Activated T-helper 1 cell treated with anti-CD3 and anti-CD28 coated beads, Interleukin-12 subunit alpha, Interleukin-12 subunit beta, Interleukin-2, Interleukin-4 antibody, amounts not matched to agents 30 ng/mL and 10 ng/mL and 1 ng/mL, durations not matched to agents 14 hours and 24 hours and 36 hours (primary cell): Measurements from ENCODE around the gene DCTN4. TPM values are rescaled to one million over a fixed set of nuclear protein-coding genes. Genes with fewer than 3 reads are reported as not detected.

Source experiments
- DNase-seq: peaks from one replicate; pipeline ENCODE4 v3.0.0; 2021; ENCODE audit warnings: low spot score
- H3K27ac Mint-ChIP-seq: one replicate; pipeline ENCODE4 v1.8.0; 2021; ENCODE audit warnings: mild to moderate bottlenecking, mixed read lengths
- H3K27me3 Mint-ChIP-seq: one replicate; pipeline ENCODE4 v1.8.0; 2022; ENCODE audit warnings: mild to moderate bottlenecking, moderate library complexity, mixed read lengths; ENCODE audit not compliant: insufficient read depth
- H3K36me3 Mint-ChIP-seq: one replicate; pipeline ENCODE4 v1.8.0; 2021; ENCODE audit warnings: low read depth, mixed read lengths
- H3K4me1 Mint-ChIP-seq: one replicate; pipeline ENCODE4 v1.8.0; 2021; ENCODE audit warnings: low read depth, mixed read lengths
- H3K4me3 Mint-ChIP-seq: one replicate; pipeline ENCODE4 v1.8.0; 2021; ENCODE audit warnings: mild to moderate bottlenecking, moderate library complexity, mixed read lengths
- H3K9me3 Mint-ChIP-seq: one replicate; pipeline ENCODE4 v1.8.0; 2021; ENCODE audit warnings: mixed read lengths
- intact Hi-C: fragments of 100-400 bp; cut with micrococcal nuclease; formaldehyde crosslinking; loops from one replicate; pipeline ENCODE4 v1.15.1; 2024
- total RNA-seq: library from RNA; stranded (reverse); gene quantifications from 2 replicates; pipeline ENCODE4 v1.2.3, GENCODE V29; 2022

Gene DCTN4
- total RNA-seq, 1 donor from 2014 or later: 42.3 TPM

DNA sequence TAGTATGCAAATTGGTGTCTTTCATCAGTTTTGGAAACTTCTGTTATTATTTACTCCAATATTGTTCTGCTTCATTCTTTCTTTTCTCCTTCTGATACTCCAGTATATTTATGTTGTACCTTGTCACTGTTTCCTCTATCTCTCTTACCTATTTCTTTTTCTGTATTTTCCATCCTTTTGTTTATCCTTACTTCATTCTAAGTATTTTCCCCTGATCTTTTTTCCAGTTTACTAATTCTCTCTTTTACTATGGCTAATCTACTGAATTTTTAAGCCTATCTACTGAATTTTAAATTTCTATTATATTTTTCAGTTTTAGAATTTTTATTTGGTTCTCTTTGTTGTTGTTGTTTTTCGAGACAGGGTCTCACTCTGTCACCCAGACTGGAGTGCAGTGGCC lies 27.1 kb upstream of the DCTN4 start:
- peaks cover 85% of the 10 kb centered on the region for H3K4me1 Mint-ChIP-seq
- intact Hi-C loops: no loop called here
- H3K36me3 Mint-ChIP-seq: peaks cover 11% of the 10 kb centered on the region
- no peaks in the 10 kb centered on the region for H3K27me3 Mint-ChIP-seq
- peak overlapping the region; percentile 75 for H3K27ac Mint-ChIP-seq
- no peak for DNase-seq
- no peak overlapping the region for H3K4me3 Mint-ChIP-seq
- H3K9me3 Mint-ChIP-seq: peaks cover 5% of the 10 kb centered on the region

DNA sequence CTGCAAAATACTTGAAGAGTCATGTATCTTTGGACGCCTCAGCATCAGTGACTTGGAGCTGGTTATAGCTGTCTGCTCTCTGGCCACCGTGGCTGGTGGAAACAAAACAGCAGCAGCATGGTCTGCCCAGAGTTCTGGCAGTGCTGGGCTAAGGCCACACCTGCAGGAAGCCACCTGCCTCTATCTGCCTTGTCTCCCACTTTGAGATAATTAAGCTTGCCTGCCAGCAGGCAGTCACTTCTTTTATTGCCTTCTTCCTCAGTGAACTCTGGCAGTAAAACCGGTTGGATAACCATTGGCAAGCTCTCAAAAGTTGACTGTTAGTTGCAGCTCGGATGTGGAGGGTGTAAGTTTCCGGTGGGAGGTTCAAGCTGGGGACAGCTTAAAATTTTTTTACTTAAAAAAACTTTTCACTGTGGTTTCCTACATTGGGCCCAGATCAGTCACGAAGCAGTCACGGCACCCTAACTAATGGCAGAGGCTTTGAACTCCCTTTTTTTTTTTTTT lies 24.7 kb upstream of the DCTN4 start:
- H3K4me3 Mint-ChIP-seq: peak overlapping the region; percentile 34
- H3K36me3 Mint-ChIP-seq: peaks cover 11% of the 10 kb centered on the region
- peak overlapping the region; percentile 83 for H3K27ac Mint-ChIP-seq
- peaks cover 79% of the 10 kb centered on the region for H3K4me1 Mint-ChIP-seq
- intact Hi-C loops: loop anchor here (1.0 to 5.0 kb wide), 6 partner anchors 25 to 371 kb away; partner anchors contain the start of genes CD74, RBM22, RPS14 and TNIP1
- no peaks in the 10 kb centered on the region for H3K27me3 Mint-ChIP-seq
- DNase-seq: peak; percentile 69
- H3K9me3 Mint-ChIP-seq: peaks cover 5% of the 10 kb centered on the region

DNA sequence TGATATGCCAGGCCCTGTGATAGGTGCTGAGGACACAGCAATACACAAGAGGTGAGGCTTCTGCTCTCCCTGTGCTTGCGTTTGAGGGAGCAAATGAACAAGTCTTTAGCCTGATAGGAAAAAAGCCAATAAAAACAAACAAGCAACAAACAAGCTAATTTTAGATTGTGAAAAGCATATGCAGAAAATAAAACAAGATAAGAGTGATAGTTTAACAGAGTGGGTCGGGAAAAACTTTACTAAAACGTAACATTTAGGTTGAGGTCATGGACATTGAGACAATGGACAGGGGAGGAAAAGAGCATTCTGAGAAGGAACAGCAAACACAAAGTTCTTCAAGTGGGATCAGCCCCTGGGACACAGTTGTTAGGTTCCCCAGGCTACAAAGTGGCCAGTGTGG lies 24.0 kb upstream of the DCTN4 start:
- H3K27ac Mint-ChIP-seq: peak overlapping the region; percentile 83
- peak overlapping the region; percentile 34 for H3K4me3 Mint-ChIP-seq
- peaks cover 83% of the 10 kb centered on the region for H3K4me1 Mint-ChIP-seq
- DNase-seq: no peak
- H3K9me3 Mint-ChIP-seq: peaks cover 5% of the 10 kb centered on the region
- H3K36me3 Mint-ChIP-seq: peaks cover 11% of the 10 kb centered on the region
- H3K27me3 Mint-ChIP-seq: no peaks in the 10 kb centered on the region
- intact Hi-C loops: loop anchor here (1.0 to 5.0 kb wide), 6 partner anchors 25 to 371 kb away; partner anchors contain the start of genes CD74, RBM22, RPS14 and TNIP1

DNA sequence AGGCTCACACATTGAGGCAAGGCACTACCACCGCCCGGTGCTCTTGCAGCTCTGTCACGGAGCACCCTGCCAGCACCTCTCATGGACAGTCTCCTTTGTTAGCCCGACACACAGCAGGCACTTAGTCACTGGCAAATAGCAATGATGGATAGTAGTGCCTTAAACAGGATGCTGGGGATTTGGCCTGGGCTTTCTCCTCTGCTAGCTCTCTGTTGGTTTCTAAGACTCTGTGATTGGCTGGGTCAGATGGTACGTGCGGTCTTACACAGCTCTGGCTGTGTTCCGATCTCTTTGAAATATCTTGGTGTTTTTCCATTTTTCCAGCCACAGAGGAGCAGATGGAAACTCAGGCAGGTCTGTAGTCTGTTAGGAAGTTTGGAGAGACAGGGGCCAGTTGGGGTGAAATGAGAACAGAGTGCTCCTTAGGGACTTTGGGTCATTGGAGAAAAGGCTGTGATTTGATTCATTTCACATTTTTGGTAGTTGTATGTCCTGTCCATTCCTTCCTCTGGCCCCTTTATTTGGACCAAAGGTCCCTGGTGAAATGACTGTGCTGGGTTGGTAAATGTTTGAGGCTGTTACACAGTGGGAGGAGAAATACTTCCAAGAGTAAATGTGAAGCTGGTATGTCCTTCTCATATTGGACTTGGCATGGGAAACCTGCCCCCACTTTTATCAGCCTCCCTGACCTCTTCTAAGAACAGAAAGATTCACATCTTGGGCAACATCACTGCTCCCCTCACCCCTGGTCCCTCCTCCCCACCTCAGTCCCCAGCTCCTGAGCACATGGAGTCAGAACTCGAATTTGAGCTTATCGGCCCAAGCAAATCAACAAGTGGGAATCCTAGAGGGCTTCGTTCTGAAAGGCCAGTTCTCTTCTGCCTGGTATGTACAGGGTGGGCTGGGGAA lies 23.1 kb upstream of the DCTN4 start:
- Mint-ChIP-seq H3K36me3 (peaks cover 7% of the 10 kb centered on the region), H3K27ac (peak overlapping the region; percentile 83), H3K4me3 (peak overlapping the region; percentile 35), H3K9me3 (peaks cover 5% of the 10 kb centered on the region), H3K4me1 (peaks cover 78% of the 10 kb centered on the region), H3K27me3 (no peaks in the 10 kb centered on the region)
- intact Hi-C loops: loop anchor here (5.0 kb wide), 2 partner anchors 300 to 370 kb away; partner anchors contain the start of genes CD74 and TNIP1
- no peak for DNase-seq

DNA sequence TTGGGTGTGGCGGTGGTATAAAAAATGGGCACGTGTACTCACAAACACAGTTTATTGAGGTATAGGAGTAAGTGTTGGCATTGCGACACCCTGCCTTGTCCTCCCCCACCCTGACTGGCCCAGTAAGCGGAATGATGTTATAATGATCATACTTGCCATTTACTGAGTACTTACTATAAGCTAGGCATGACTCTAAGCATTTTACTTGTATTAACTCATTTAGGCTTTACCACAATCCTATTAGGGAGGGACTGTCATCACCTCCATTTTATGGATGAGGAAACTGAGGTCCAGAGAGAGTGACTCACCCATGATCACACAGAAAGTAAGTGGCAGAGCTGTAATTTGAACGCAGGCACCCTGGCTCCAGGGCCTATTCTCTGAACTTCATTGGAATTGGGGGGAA lies 22.0 kb upstream of the DCTN4 start:
- peaks cover 1% of the 10 kb centered on the region for H3K9me3 Mint-ChIP-seq
- H3K4me3 Mint-ChIP-seq: peak overlapping the region; percentile 100
- DNase-seq: no peak
- peak overlapping the region; percentile 83 for H3K27ac Mint-ChIP-seq
- H3K4me1 Mint-ChIP-seq: peaks cover 68% of the 10 kb centered on the region
- peaks cover under 1% of the 10 kb centered on the region for H3K27me3 Mint-ChIP-seq
- intact Hi-C loops: loop anchor here (1.0 to 5.0 kb wide), 3 partner anchors 66 to 369 kb away; partner anchors contain the start of genes CD74 and TNIP1
- peaks cover 4% of the 10 kb centered on the region for H3K36me3 Mint-ChIP-seq

DNA sequence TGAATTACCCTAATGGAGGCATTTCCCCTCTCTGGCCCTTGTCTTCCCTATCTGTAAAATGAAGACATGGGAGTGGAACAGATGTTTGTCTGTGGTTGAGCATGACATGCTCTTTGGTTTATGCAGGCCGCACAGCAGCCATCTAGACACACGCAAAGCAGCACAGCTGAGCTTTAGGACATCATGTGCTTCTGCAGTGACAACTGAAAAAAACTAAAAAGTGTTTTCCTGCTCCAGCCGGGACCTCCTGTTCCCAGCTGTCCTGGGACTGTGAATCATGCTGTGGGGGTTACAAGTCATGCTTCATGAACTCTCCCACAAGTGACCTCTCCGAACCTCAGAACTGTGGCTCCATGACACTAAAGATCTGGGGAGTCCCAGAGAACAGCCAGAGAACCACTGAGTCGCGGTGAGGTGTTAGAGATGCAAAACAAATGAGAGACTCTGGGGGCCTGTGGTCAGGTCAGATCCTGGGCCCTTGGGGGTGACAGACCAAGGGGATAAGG lies 21.4 kb upstream of the DCTN4 start:
- H3K27me3 Mint-ChIP-seq: peaks cover 2% of the 10 kb centered on the region
- intact Hi-C loops: loop anchor here (1.0 to 5.0 kb wide), 3 partner anchors 67 to 368 kb away; partner anchors contain the start of genes CD74 and TNIP1
- peak overlapping the region; percentile 83 for H3K27ac Mint-ChIP-seq
- H3K36me3 Mint-ChIP-seq: peaks cover 5% of the 10 kb centered on the region
- H3K4me1 Mint-ChIP-seq: peaks cover 66% of the 10 kb centered on the region
- peak overlapping the region; percentile 100 for H3K4me3 Mint-ChIP-seq
- DNase-seq: peak; percentile 19
- H3K9me3 Mint-ChIP-seq: no peaks in the 10 kb centered on the region

DNA sequence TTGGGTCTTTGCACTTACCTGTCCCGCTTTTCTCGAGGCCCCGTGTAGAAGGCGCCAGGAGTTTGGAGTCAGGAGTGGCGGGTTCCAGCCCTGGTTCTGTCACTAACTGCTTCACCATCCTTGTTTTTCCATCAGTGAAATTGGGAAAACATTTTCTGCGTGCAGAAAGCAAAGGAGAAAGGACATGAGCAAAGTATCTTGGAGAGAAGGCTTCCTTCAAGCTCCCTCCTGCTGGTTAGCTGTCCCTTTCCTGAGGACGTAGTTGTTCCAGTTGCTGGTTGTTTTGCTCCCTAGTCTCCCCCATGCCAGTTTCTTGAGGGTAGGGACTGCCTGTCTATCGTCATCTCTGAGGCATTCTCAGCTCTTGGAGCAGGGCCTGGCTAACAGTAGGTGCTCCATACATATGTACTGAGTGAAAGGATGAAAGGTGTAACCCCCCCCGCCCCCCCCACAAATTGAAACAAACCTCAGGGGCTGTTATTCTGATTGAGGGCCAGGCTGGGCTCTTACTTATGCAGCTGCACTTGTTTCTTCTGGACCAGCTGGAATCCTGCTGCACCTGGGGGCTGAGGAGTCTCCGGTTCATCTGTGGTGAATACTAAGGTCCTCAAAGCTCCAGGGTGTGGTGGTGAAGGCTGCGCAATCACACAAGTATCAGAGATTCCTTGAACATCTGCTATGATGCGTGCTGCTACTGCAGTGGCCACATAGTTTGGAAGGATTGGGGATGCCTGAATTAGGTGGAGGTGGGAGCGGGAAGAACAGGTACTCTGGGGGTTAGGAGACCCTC lies 20.8 kb upstream of the DCTN4 start:
- peaks cover 5% of the 10 kb centered on the region for H3K36me3 Mint-ChIP-seq
- no peaks in the 10 kb centered on the region for H3K9me3 Mint-ChIP-seq
- H3K4me3 Mint-ChIP-seq: peak overlapping the region; percentile 100
- peak overlapping the region; percentile 83 for H3K27ac Mint-ChIP-seq
- peaks cover 63% of the 10 kb centered on the region for H3K4me1 Mint-ChIP-seq
- no peak for DNase-seq
- intact Hi-C loops: loop anchor here (1.0 to 5.0 kb wide), 8 partner anchors 11 to 367 kb away; partner anchors contain the start of genes CD74, RBM22 and TNIP1
- peaks cover 2% of the 10 kb centered on the region for H3K27me3 Mint-ChIP-seq

DNA sequence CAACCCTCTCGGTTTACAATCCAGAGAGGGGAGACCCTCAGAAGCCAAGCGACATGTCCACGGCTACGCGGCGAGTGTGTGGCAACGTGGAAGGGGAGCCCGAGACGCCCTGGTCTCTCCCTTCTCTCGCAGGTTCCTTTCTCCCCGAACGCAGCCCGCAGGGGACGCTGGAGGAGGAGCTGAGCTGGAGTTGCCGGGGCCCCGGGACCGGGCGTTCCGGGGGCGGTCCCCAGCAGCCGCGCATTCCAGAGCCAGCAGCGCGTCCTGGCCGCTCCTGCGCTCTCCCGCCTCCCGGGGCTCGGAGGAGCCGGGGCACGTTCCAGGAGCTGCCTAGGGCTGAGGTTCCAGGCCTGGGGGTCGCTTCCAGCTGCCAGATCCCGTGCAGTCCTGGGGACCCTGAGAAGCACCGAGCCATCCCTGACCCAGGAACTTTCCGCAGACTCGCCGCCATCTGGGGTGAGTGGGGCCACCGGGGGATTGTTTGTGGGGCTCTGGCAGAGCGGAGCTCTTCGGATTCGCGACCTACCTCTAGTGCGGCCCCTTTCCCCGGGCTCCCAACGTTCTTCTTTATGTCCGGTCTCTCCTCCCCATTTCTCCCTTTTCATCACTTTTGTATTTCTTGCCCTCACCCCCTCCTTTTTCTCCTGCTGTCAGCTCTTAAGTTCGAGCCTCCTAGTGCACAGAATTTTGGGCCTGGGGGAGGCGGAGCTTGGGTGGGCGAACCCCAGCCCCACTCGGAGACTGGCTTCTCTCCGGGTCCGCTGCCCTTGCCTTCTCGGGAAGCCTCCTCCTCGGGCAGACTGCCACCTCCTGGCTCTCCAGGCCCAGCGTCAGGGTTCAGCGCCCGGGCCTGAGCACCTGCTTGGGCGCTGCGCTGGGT lies 19.9 kb upstream of the DCTN4 start, which contains the start of gene SMIM3:
Gene SMIM3, plus strand, starts transcription at position 241 of the 880 bp plus-strand sequence. CDS start 16,684 bp downstream, outside the sequence.
- H3K4me3 Mint-ChIP-seq: peak within 1 kb of the TSS; percentile 100
- DNase-seq: peak; percentile 53
- intact Hi-C loops: loop anchor here (1.0 to 2.0 kb wide), 5 partner anchors 12 to 216 kb away; partner anchors contain the start of gene RBM22
- peak within 1 kb of the TSS; percentile 83 for H3K27ac Mint-ChIP-seq
- peaks cover 62% of the 10 kb centered on the region for H3K4me1 Mint-ChIP-seq
- peaks cover 5% of the 10 kb centered on the region for H3K36me3 Mint-ChIP-seq
- H3K27me3 Mint-ChIP-seq: peaks cover 2% of the 10 kb centered on the region
- no peaks in the 10 kb centered on the region for H3K9me3 Mint-ChIP-seq

DNA sequence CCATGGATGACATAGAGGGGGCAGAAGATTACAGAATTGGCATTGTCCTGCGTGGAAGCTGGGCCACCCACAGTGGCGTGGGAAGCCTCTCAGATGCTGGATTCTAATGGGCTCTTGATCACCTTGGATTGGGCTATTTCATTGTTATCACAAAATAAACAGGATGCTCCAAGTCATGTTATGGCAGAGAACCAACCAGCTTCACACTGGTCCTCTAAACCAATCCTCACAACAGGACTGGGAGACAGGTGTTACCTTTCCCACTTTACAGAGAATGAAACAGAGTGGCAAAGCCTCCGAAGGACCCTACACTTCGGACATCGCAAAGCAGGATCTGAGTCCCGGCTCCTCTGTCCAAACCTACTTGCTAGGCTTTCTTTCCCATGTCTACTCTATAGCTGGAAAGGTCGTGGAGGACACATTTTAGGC lies 19.3 kb upstream of the DCTN4 start:
- H3K4me1 Mint-ChIP-seq: peaks cover 60% of the 10 kb centered on the region
- H3K4me3 Mint-ChIP-seq: peak overlapping the region; percentile 100
- H3K27me3 Mint-ChIP-seq: peaks cover 2% of the 10 kb centered on the region
- no peaks in the 10 kb centered on the region for H3K9me3 Mint-ChIP-seq
- H3K36me3 Mint-ChIP-seq: peaks cover 6% of the 10 kb centered on the region
- DNase-seq: no peak
- intact Hi-C loops: loop anchor here (2.0 kb wide), 2 partner anchors 35 to 215 kb away; no protein-coding TSS in a partner anchor
- H3K27ac Mint-ChIP-seq: peak overlapping the region; percentile 28

DNA sequence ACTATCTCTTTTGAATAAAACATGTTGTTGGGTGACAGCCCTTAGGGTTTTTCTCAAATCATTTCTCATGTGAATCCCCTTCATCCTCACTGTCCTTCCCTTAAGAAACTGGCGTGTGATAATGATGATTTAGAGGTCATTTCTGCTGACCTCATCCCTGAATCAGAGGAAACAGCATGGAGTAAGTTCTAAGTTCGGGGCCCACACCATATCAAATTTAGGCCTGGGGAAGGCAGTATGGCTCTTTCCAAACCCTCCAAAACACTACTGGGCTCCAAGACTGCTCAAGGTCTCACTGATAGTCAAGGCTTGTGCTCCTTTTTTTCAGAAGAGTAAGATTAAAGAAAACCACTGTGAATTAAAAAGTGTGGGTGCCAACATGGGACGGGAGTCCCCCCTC lies 18.9 kb upstream of the DCTN4 start:
- no peak for DNase-seq
- intact Hi-C loops: loop anchor here (2.0 kb wide), 2 partner anchors 35 to 215 kb away; no protein-coding TSS in a partner anchor

DNA sequence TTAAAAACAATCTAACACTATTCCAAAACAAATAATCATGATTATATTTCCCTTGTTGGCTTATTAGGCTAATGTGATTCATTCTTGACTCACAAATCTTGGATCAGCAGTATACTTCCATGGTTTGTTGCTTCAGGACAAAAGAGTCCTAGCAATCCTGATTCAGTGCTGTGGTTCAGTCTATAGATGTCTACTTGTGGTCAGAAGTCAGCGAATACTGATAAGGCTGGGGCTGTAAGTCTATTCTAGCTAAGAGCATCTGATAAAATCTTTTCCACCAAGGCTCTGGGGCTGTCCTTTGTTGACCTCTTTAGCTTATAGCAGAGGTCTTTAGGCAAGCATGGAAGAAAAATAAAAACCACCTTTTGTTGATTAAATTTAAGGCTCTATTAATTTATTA lies 15.3 kb upstream of the DCTN4 start:
- peaks cover 36% of the 10 kb centered on the region for H3K4me1 Mint-ChIP-seq
- H3K27me3 Mint-ChIP-seq: peaks cover 2% of the 10 kb centered on the region
- no peak overlapping the region for H3K4me3 Mint-ChIP-seq
- H3K36me3 Mint-ChIP-seq: peaks cover 7% of the 10 kb centered on the region
- DNase-seq: no peak
- no peak overlapping the region for H3K27ac Mint-ChIP-seq
- H3K9me3 Mint-ChIP-seq: peaks cover 15% of the 10 kb centered on the region
- intact Hi-C loops: no loop called here

More for the DNA sequence above, 18.9 kb upstream of the DCTN4 start:
- Mint-ChIP-seq H3K27ac (peak overlapping the region; percentile 28), H3K9me3 (no peaks in the 10 kb centered on the region), H3K4me1 (peaks cover 56% of the 10 kb centered on the region), H3K4me3 (peak overlapping the region; percentile 100), H3K36me3 (peaks cover 6% of the 10 kb centered on the region), H3K27me3 (peaks cover 2% of the 10 kb centered on the region)
